Smooth muscle cell of trachea (primary cell): ENCODE results near the gene USP48. TPM values are rescaled to one million over a fixed set of nuclear protein-coding genes. Genes with fewer than 3 reads are reported as not detected.

ENCODE experiments used
- total RNA-seq: library from RNA; depleted of rRNA; stranded (reverse); fragments of >200 nt; gene quantifications from 2 replicates; pipeline ENCODE4 v1.2.1, GENCODE V29; 2014

USP48 gene
- 38.2 and 57.3 TPM in 2 replicates for total RNA-seq

GRCh38 chr1:21782868-21783678 is at the start of gene USP48:
Gene USP48, minus strand, starts transcription at chr1:21783149. Its CDS starts 192 bp downstream, at chr1:21782957.

GRCh38 chr1:21811875-21812305 is 28.9 kb upstream of the USP48 start, which contains the start of gene LDLRAD2:
Gene LDLRAD2, plus strand, starts transcription at chr1:21812265. Its CDS starts 187 bp downstream, at chr1:21812452.

GRCh38 chr1:21669258-21670058 is 113.5 kb downstream of the USP48 start, which contains the start of gene RAP1GAP:
Gene RAP1GAP, minus strand, starts transcription at chr1:21669357. Its CDS starts 49,325 bp downstream, at chr1:21620032.

Other genes with a start within 250 kb of the USP48 start
- 0.15 and 0.17 TPM in 2 replicates for gene RAP1GAP, start 113.8 kb downstream of the USP48 start, total RNA-seq
- gene LDLRAD2, start 29.1 kb upstream of the USP48 start, total RNA-seq = 0.29 TPM in 1 of 2 replicates, not detected in the other
- gene HSPG2, start 154.2 kb upstream of the USP48 start, total RNA-seq = 175 and 345 TPM in 2 replicates
- gene CELA3B, start 193.9 kb upstream of the USP48 start, total RNA-seq = not detected in 2 replicates
- gene CELA3A, start 218.5 kb upstream of the USP48 start, total RNA-seq = not detected in 2 replicates